ENCODE data around the gene FOXD4L1. TPM values are rescaled to one million over a fixed set of nuclear protein-coding genes. Genes with fewer than 3 reads are reported as not detected.
"Not testable (repeated sequence)": the region's sequence is repeated elsewhere in the genome, so short reads cannot be mapped to it uniquely, and the experiment has no call there.

FOXD4L1 gene
- total RNA-seq: not detected

DNA sequence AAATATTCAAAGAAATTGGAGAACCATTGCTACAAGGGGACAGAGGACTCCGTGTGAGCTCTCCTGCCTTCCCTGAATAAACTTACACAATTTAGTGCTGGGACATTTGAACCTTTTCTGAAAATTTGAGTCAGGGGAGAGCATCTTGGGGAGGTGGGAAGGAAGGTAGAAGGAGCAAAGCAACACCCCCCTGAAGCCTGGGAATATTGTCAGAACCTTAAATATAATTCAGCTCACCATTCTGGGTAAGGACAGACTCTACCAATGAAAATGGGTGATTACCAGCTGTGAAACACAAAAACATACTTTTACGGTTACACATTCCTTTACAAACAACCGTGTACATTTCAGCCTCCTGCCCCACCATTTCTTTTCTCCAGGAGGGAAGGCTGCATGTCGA lies at the start of gene FOXD4L1:
TSS of gene FOXD4L1 (plus strand) at position 301 of the 400 bp plus-strand sequence. CDS start 592 bp downstream, outside the sequence.
- not testable (repeated sequence) for H3K36me3 ChIP-seq; DNase-seq (ENCODE audit: low spot score); H3K4me1 ChIP-seq

DNA sequence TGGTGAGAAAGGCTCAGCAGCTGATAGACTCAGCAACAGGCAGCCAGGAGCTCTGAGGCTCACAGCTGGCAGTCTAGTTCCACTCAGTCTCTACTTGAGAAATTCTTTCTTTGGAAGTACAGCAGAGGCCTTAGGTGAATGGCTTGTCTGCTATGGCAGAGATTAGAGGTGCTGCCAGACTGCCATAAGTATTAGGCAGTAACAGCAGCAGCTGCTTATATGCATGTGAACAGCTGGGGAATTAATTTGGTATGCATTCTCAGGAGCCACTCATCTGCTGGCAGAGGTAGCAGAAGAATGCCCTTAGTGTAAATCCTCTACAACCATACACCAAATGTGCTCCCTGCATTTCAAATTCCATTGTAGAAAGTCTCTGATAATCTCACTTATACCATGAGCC lies 32.7 kb upstream of the FOXD4L1 start:
- H3K9me3 ChIP-seq; H3K27me3 ChIP-seq; H3K4me3 ChIP-seq; H3K4me1 ChIP-seq; H3K27ac ChIP-seq; DNase-seq (ENCODE audit: low spot score); H3K36me3 ChIP-seq: not testable (repeated sequence)

More for the DNA sequence above, at the start of gene FOXD4L1:
- peaks cover 0 to 17% of the 10 kb centered on the region in 2 donors for H3K27me3 ChIP-seq
- H3K9me3 ChIP-seq, H3K4me3 ChIP-seq, H3K27ac ChIP-seq: not testable (repeated sequence)

DNA sequence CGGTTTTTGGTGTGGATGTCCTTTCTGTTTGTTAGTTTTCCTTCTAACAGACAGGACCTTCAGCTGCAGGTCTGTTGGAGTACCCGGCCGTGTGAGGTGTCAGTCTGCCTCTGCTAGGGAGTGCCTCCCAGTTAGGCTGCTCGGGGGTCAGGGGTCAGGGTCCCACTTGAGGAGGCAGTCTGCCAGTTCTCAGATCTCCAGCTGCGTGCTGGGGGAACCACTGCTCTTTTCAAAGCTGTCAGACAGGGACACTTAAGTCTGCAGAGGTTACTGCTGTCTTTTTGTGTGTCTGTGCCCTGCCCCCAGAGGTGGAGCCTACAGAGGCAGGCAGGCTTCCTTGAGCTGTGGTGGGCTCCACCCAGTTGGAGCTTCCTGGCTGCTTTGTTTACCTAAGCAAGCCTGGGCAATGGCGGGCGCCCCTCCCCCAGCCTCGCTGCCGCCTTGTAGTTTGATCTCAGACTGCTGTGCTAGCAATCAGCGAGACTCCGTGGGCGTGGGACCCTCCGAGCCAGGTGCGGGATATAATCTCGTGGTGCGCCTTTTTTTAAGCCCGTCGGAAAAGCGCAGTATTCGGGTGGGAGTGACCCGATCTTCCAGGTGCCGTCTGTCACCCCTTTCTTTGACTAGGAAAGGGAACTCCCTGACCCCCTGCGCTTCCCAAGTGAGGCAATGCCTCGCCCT lies 21.6 kb upstream of the FOXD4L1 start:
- H3K27ac ChIP-seq; H3K27me3 ChIP-seq; DNase-seq (ENCODE audit: low spot score); H3K36me3 ChIP-seq; H3K4me3 ChIP-seq; H3K9me3 ChIP-seq; H3K4me1 ChIP-seq: not testable (repeated sequence)

DNA sequence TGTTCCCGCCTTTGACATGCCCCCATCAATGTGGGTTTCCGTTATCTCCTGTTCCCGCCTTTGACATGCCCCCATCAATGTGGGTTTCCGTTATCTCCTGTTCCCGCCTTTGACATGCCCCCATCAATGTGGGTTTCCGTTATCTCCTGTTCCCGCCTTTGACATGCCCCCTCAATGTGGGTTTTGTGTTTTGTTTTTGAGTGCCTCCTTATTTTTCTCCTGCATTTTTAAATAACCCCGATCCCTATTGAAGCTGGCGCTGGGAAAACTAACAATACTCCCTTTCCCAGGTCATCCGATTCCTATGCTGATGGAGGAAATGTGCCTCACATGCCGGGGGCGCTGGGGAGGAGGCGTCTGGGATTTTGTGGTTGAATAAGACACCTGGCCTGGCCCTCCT lies 1.9 kb upstream of the FOXD4L1 start:
- not testable (repeated sequence) for H3K27ac ChIP-seq; DNase-seq (ENCODE audit: low spot score); H3K36me3 ChIP-seq; H3K4me3 ChIP-seq; H3K9me3 ChIP-seq; H3K4me1 ChIP-seq; H3K27me3 ChIP-seq

DNA sequence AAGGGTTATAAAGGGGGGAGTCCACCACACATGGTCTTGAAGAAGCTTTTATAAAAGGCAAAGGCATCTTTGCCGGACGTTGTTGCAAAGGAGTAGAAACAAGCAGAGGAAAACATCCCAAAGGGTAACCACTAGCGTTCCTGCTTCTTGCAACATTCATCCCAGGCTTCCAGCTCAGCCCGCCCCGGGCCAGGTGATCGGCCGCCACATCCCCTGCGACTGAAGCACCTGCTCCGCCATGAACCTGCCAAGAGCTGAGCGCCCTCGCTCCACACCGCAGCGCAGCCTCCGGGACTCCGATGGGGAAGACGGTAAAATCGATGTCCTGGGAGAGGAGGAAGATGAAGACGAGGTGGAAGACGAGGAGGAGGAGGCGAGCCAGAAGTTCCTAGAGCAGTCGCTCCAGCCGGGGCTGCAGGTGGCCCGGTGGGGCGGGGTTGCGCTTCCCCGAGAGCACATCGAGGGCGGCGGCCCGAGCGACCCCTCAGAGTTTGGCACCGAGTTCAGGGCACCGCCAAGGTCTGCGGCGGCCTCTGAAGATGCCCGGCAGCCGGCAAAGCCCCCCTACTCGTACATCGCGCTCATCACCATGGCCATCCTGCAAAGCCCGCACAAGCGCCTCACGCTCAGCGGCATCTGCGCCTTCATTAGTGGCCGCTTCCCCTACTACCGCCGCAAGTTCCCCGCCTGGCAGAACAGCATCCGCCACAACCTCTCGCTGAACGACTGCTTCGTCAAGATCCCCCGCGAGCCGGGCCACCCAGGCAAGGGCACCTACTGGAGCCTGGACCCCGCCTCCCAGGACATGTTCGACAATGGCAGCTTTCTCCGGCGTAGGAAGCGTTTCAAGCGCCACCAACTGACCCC lies 787 bp downstream of the FOXD4L1 start:
- DNase-seq (ENCODE audit: low spot score); H3K36me3 ChIP-seq: not testable (repeated sequence)
- peaks cover 0 to 26% of the 10 kb centered on the region in 2 donors for H3K27me3 ChIP-seq

GRCh38 chr2:113499886-113500722 lies 1.6 kb downstream of the FOXD4L1 start:
- H3K9me3 ChIP-seq; H3K4me1 ChIP-seq; DNase-seq (ENCODE audit: low spot score); H3K36me3 ChIP-seq; H3K27ac ChIP-seq; H3K4me3 ChIP-seq: not testable (repeated sequence)
- peaks cover 0 to 27% of the 10 kb centered on the region in 2 donors for H3K27me3 ChIP-seq

More for the DNA sequence above, 787 bp downstream of the FOXD4L1 start:
- not testable (repeated sequence) for H3K4me3 ChIP-seq, H3K27ac ChIP-seq, H3K4me1 ChIP-seq, H3K9me3 ChIP-seq

DNA sequence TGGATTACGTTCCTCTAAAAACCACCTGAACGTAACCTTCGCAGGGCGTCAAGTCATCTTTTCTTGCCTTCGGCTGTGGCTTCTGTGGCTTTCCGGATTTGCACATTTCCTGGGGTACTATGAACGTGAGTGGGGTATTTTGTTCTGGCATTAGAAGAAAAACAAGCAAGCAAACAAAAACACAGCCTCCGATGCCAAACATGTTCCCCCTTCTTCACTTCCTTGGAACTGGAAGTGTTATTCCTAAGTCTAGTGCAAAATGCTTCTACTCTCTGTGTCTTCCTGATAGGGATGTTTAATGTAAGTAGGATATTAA lies 2.2 kb downstream of the FOXD4L1 start:
- not testable (repeated sequence) for H3K9me3 ChIP-seq; H3K4me3 ChIP-seq; H3K4me1 ChIP-seq; H3K36me3 ChIP-seq; DNase-seq (ENCODE audit: low spot score); H3K27ac ChIP-seq
- peaks cover 0 to 27% of the 10 kb centered on the region in 2 donors for H3K27me3 ChIP-seq

DNA sequence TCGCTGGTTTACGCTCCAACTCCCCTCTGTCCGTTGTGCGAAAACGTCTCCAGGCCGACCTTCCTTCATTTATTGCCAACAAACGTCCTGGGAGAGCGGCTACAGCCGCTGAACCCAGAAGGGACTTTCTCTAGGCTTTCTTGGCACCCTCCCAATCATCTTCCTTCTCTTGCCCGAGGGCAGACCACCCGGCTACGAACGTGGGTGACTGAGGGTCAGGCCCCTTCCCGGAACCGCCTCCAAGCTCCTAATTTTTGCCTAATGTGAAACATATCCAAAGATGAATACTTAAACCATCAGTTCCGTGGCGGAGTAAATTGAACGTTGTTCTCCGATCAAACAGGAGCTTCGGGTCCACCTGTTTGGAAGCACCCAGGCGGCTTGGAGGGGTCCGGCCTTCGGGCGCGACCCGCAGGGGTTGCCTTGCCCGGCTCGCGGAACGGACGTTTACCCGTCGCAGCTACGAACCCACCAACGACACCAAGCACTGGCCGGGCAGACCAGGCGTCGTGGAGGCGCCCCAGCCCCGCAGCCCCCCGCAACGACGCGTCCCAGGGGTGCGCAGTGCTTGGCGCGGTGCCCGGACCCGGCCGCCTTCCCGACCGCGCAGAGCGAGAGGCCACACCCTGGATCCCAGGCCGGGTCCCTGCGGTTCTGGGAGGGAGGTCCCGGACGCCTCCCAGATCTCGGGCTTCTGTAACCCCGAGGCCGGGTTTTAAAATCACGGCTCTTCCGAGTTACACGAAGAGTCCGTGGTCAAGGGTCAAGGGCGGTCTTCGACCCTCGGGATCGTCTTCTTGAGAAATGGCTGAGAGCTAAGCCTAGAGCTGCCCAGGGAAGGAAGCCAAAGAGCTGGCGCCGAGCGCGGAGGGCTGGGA lies 4.0 kb downstream of the FOXD4L1 start:
- H3K36me3 ChIP-seq; H3K27ac ChIP-seq; H3K9me3 ChIP-seq; H3K4me1 ChIP-seq; DNase-seq (ENCODE audit: low spot score): not testable (repeated sequence)
- Histone ChIP-seq H3K27me3 (peaks cover 0 to 27% of the 10 kb centered on the region in 2 donors), H3K4me3 (peak overlapping the region; percentile 17 to 30)

DNA sequence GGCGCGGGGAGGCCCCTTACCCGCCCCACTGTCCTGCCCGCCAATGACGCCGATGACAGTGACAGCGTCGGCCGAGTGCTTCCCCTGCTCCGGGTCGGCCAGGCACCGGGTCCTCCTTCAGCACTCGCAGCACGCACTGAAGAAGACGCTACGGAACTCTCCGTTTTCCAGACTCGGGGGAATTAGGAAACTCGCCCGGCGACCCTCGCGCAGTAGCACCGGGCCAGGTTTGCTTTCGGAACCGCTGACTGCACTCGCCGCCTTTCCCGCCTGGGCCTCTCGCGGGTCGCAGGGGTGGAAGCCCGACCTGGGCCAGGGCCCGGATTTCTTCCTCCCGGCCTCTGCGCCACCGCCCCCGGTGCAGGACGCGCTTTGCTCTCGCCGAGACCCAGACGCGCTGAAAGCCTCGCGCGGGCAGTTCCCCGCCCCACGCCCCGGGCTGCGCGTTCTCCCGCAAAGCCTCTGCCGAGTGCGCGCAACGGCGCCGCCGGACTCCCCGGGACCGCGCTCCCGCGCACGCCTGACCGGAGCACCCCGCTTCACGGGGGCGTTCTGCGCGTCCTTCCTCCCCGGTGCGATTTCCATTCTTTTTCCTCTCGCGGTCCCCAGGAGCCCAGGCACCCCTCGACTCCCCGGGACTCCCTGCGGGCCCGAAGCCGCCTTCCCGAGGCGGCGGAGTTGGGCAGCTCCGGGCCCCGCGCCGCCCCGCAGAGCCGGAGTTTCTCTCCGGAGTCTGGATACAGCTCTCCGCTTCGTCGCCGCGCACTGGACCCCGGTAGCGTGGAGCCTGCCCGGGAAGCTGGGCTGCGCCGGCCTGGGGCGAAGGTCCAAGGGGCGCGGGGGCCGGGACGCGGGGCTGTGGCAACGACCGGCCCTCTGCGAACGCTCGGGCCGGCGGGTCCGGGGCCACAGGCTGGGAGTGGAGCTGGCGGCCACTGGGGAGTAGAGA lies 4.9 kb downstream of the FOXD4L1 start:
- H3K27ac ChIP-seq; H3K4me1 ChIP-seq; DNase-seq (ENCODE audit: low spot score); H3K9me3 ChIP-seq; H3K36me3 ChIP-seq: not testable (repeated sequence)
- H3K27me3 ChIP-seq: peaks cover 0 to 33% of the 10 kb centered on the region in 2 donors
- H3K4me3 ChIP-seq: peak overlapping the region; percentile 30 to 35

- not testable (repeated sequence) for DNase-seq (ENCODE audit: low spot score); H3K4me1 ChIP-seq; H3K9me3 ChIP-seq; H3K4me3 ChIP-seq; H3K36me3 ChIP-seq; H3K27ac ChIP-seq
- H3K27me3 ChIP-seq: peaks cover 0 to 33% of the 10 kb centered on the region in 2 donors
Observed at GRCh38 chr2:113504081-113504480, 5.6 kb downstream of the FOXD4L1 start.

DNA sequence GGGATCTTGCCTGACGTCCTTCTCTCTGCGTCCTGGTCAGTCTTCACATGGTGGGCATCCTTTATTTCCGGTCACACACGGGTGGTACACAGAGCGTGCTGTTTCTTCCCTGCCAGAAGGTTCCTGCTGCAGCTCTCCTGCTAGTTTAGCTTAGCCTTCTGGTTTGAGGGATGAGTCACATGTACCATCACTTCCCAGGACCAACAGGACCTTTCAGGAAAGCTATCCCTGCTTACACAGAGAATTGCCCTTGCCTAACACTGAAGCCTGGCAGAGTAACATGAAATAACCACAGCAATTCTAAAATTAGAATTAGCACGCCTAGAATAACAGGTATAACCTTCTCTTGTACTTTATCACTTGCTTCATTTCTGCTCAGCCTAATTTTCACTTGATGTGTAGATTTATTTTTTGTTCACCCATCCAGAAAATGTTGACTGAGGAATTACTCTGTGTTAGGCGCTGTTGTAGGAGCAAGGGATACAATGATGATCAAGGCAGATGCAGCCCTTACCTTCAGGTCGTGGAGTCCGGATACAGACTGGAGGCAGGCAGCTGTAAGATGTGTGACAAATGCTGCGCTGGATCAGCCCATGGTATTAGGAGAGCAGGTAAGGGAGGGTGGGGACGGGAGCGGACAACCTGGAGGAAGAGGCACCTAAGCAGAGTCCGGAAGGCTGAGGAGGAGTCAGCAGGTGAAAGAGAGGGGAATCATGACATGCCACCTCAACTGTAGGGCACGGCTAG lies 9.1 kb downstream of the FOXD4L1 start:
- not testable (repeated sequence) for H3K27ac ChIP-seq; H3K9me3 ChIP-seq; H3K4me1 ChIP-seq; DNase-seq (ENCODE audit: low spot score); H3K36me3 ChIP-seq; H3K4me3 ChIP-seq
- H3K27me3 ChIP-seq: peaks cover 0 to 18% of the 10 kb centered on the region in 2 donors

GRCh38 chr2:113508187-113508586 lies 9.7 kb downstream of the FOXD4L1 start:
- H3K27me3 ChIP-seq: peaks cover 0 to 17% of the 10 kb centered on the region in 2 donors
- H3K4me3 ChIP-seq; H3K4me1 ChIP-seq; H3K27ac ChIP-seq; DNase-seq (ENCODE audit: low spot score); H3K36me3 ChIP-seq; H3K9me3 ChIP-seq: not testable (repeated sequence)
